Parathyroid adenoma (tissue), 2 donors: ENCODE data around the gene DGAT2.

Experiments
- H2AFZ ChIP-seq: fragments of 300-600 bp; sonication (generic); one replicate; pipeline ENCODE4 v1.7.0; 2017; ENCODE audit warnings: antibody characterized with exemption, mild to moderate bottlenecking
- H3K27ac ChIP-seq: fragments of 300-600 bp; sonication (generic); one replicate; pipeline ENCODE4 v1.7.0; 2017
- H3K27me3 ChIP-seq: fragments of 300-600 bp; sonication (generic); one replicate; pipeline ENCODE4 v1.7.0; 2017; ENCODE audit warnings: low read length; ENCODE audit not compliant: control insufficient read depth, insufficient read depth
- H3K36me3 ChIP-seq: fragments of 300-600 bp; sonication (generic); one replicate; pipeline ENCODE4 v1.7.0; 2017; ENCODE audit warnings: low read length; ENCODE audit not compliant: control insufficient read depth, insufficient read depth
- H3K4me1 ChIP-seq: fragments of 300-600 bp; sonication (generic); one replicate; pipeline ENCODE4 v1.7.0; 2017; ENCODE audit warnings: control low read depth
- H3K4me2 ChIP-seq: fragments of 300-600 bp; sonication (generic); one replicate; pipeline ENCODE4 v1.7.0; 2017; ENCODE audit warnings: low read length
- H3K4me3 ChIP-seq: fragments of 300-600 bp; sonication (generic); one replicate; pipeline ENCODE4 v1.7.0; 2017; ENCODE audit warnings: low read depth, low read length
- H3K79me2 ChIP-seq: fragments of 300-600 bp; sonication (generic); one replicate; pipeline ENCODE4 v1.7.0; 2017; ENCODE audit warnings: control low read depth
- H3K9ac ChIP-seq: fragments of 300-600 bp; sonication (generic); one replicate; pipeline ENCODE4 v1.7.0; 2017; ENCODE audit warnings: mild to moderate bottlenecking
- H3K9me3 ChIP-seq: fragments of 300-600 bp; sonication (generic); one replicate; pipeline ENCODE4 v1.7.0; 2017; ENCODE audit warnings: low read length; ENCODE audit not compliant: control insufficient read depth
- TF ChIP-seq, protein P1 (sequence below): fragments of 300-600 bp; sonication (generic); IDR thresholded peaks from one replicate; pipeline ENCODE4 v1.7.0; 2017; ENCODE audit warnings: antibody characterized with exemption, mild to moderate bottlenecking
- donor health status: primary hyperparathyroidism.

Gene DGAT2

GRCh38 chr11:75773595-75774353, 5.2 kb downstream of the DGAT2 start:
- Histone ChIP-seq H2AFZ (no peak overlapping the region), H3K4me1 (no peaks in the 10 kb centered on the region), H3K4me2 (no peak overlapping the region), H3K9me3 (no peaks in the 10 kb centered on the region), H3K27me3 (no peaks in the 10 kb centered on the region), H3K27ac (no peak overlapping the region), H3K79me2 (no peaks in the 10 kb centered on the region), H3K4me3 (no peak overlapping the region), H3K9ac (no peak overlapping the region), H3K36me3 (no peaks in the 10 kb centered on the region)
- TF ChIP-seq, protein P1, sequence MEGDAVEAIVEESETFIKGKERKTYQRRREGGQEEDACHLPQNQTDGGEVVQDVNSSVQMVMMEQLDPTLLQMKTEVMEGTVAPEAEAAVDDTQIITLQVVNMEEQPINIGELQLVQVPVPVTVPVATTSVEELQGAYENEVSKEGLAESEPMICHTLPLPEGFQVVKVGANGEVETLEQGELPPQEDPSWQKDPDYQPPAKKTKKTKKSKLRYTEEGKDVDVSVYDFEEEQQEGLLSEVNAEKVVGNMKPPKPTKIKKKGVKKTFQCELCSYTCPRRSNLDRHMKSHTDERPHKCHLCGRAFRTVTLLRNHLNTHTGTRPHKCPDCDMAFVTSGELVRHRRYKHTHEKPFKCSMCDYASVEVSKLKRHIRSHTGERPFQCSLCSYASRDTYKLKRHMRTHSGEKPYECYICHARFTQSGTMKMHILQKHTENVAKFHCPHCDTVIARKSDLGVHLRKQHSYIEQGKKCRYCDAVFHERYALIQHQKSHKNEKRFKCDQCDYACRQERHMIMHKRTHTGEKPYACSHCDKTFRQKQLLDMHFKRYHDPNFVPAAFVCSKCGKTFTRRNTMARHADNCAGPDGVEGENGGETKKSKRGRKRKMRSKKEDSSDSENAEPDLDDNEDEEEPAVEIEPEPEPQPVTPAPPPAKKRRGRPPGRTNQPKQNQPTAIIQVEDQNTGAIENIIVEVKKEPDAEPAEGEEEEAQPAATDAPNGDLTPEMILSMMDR: no peak

DNA sequence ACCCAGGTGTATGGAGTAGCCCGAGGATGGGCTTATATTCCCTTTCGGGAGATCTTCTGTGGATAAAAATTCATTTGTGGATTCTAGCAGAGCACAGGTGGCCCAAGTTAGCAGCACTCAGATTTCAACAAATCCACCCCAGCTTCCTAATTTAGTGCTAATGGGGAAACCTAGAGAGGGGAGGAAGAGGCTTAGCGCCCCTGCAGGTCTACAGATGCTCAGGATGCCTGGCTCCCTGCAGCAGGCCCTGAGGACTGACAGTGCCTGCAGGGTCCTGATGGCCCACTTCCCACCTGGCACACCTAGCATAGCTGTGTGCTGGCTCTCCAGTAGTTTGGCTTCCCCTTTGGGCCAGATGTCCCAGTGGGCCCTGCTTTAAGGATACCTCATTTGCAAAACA, 6.5 kb downstream of the DGAT2 start:
- TF ChIP-seq, protein P1: no peak
- H2AFZ ChIP-seq: no peak overlapping the region
- H3K9ac ChIP-seq: no peak overlapping the region
- H3K4me3 ChIP-seq: no peak overlapping the region
- no peaks in the 10 kb centered on the region for H3K36me3 ChIP-seq
- H3K79me2 ChIP-seq: no peaks in the 10 kb centered on the region
- no peaks in the 10 kb centered on the region for H3K4me1 ChIP-seq
- H3K4me2 ChIP-seq: no peak overlapping the region
- H3K27me3 ChIP-seq: no peaks in the 10 kb centered on the region
- H3K9me3 ChIP-seq: no peaks in the 10 kb centered on the region
- no peak overlapping the region for H3K27ac ChIP-seq

- no peaks in the 10 kb centered on the region for H3K36me3 ChIP-seq
- H3K27ac ChIP-seq: no peak overlapping the region
- H3K4me1 ChIP-seq: no peaks in the 10 kb centered on the region
- no peak overlapping the region for H3K4me2 ChIP-seq
- no peak overlapping the region for H3K4me3 ChIP-seq
- no peaks in the 10 kb centered on the region for H3K27me3 ChIP-seq
- TF ChIP-seq, protein P1: no peak
- no peak overlapping the region for H2AFZ ChIP-seq
- no peak overlapping the region for H3K9ac ChIP-seq
- H3K79me2 ChIP-seq: no peaks in the 10 kb centered on the region
- no peaks in the 10 kb centered on the region for H3K9me3 ChIP-seq
Measured at GRCh38 chr11:75776546-75776945, 8.0 kb downstream of the DGAT2 start.

DNA sequence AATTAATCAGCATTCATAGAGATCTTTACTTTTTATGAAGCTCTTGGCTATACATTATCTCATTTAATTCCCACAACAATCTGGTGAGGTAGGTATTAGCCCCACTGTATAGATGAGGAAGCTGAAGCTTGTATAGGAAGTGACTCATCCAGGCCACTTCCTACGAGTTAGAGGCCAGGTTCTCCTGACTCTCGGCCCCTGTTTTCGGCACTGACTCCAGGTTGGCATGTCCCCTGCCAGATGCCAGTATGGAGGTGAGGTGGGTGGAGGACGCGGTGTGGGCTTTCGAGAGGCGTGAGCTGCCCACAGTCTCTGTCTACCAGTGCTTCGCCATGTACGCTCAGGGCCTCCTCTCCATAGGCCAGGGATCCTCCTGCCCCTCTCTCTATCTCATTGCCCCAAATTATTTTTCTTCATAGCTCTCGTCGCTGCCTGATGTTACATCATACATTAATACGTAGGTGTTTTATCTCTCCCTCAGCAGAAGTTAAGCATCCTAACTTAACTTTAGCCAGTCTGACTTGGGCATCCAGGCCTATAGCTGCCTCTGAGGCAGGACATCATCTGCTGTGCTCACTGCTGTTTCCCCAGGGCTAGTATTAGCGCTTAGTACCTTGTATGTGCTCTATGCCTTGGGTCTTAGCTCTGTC, 9.0 kb downstream of the DGAT2 start:
- no peak overlapping the region for H3K9ac ChIP-seq
- no peaks in the 10 kb centered on the region for H3K9me3 ChIP-seq
- no peaks in the 10 kb centered on the region for H3K36me3 ChIP-seq
- H3K27me3 ChIP-seq: no peaks in the 10 kb centered on the region
- H3K4me3 ChIP-seq: no peak overlapping the region
- H3K79me2 ChIP-seq: no peaks in the 10 kb centered on the region
- H3K4me1 ChIP-seq: no peaks in the 10 kb centered on the region
- no peak overlapping the region for H3K27ac ChIP-seq
- no peak overlapping the region for H2AFZ ChIP-seq
- H3K4me2 ChIP-seq: no peak overlapping the region
- TF ChIP-seq, protein P1: no peak
